HEK293 (cell line): ENCODE data around the gene RNF144A.

Source experiments
- KLF1 ChIP-seq: fragments of 450-650 bp; formaldehyde crosslinking; IDR thresholded peaks from 2 replicates; pipeline ENCODE4 v1.5.1; 2016; ENCODE audit warnings: missing biosample characterization, missing genetic modification characterization
- SP2 ChIP-seq: fragments of 450-650 bp; formaldehyde crosslinking; IDR thresholded peaks from 2 replicates; pipeline ENCODE4 v1.5.1; 2016; ENCODE audit warnings: missing biosample characterization, missing genetic modification characterization
- ZBTB7A ChIP-seq: fragments of 450-650 bp; formaldehyde crosslinking; IDR thresholded peaks from 2 replicates; pipeline ENCODE4 v1.5.1; 2016; ENCODE audit warnings: low read depth, missing biosample characterization, missing genetic modification characterization
- ZNF274 ChIP-seq, 2 experiments: fragments of 200-500 bp in 1 of 2; fragments of 450-650 bp in 1 of 2; sonication (Bioruptor generic) in 1 of 2; formaldehyde crosslinking in 1 of 2; IDR thresholded peaks; 2 replicates each; pipeline versions ENCODE4 v1.5.1 to v1.6.1; 2014 to 2016; ENCODE audit warnings: borderline replicate concordance in 1 of 2, inconsistent platforms in 1 of 2, low read length in 1 of 2, missing biosample characterization in 1 of 2, missing genetic modification characterization in 1 of 2
- ZNF473 ChIP-seq: fragments of 450-650 bp; formaldehyde crosslinking; IDR thresholded peaks from 2 replicates; pipeline ENCODE4 v1.5.1; 2017; ENCODE audit warnings: missing biosample characterization, missing genetic modification characterization
- ZNF658 ChIP-seq: fragments of 450-650 bp; formaldehyde crosslinking; IDR thresholded peaks from 2 replicates; pipeline ENCODE4; 2016; ENCODE audit warnings: missing biosample characterization, missing genetic modification characterization
- ZNF777 ChIP-seq: fragments of 450-650 bp; formaldehyde crosslinking; IDR thresholded peaks from 2 replicates; pipeline ENCODE4 v1.5.1; 2017; ENCODE audit warnings: missing biosample characterization, missing genetic modification characterization, borderline replicate concordance
- TF ChIP-seq, protein P1 (sequence below): fragments of 450-650 bp; formaldehyde crosslinking; IDR thresholded peaks from 2 replicates; pipeline ENCODE4 v1.5.1; 2016; ENCODE audit warnings: missing biosample characterization, missing genetic modification characterization
- TF ChIP-seq, protein P2 (sequence below): fragments of 450-650 bp; IDR thresholded peaks from 2 replicates; pipeline ENCODE4 v1.5.1; 2018; ENCODE audit warnings: missing biosample characterization, missing genetic modification characterization
- TF ChIP-seq, protein P3 (sequence below): fragments of 450-650 bp; formaldehyde crosslinking; IDR thresholded peaks from 2 replicates; pipeline ENCODE4 v1.5.1; 2016; ENCODE audit warnings: missing biosample characterization, missing genetic modification characterization
- TF ChIP-seq, protein P4 (sequence below): fragments of 450-650 bp; formaldehyde crosslinking; IDR thresholded peaks from 2 replicates; pipeline ENCODE4 v1.5.1; 2016; ENCODE audit warnings: missing biosample characterization, missing genetic modification characterization
- TF ChIP-seq, protein P5 (sequence below): fragments of 450-650 bp; formaldehyde crosslinking; IDR thresholded peaks from 2 replicates; pipeline ENCODE4 v1.5.1; 2016; ENCODE audit warnings: missing biosample characterization, missing genetic modification characterization

DNA sequence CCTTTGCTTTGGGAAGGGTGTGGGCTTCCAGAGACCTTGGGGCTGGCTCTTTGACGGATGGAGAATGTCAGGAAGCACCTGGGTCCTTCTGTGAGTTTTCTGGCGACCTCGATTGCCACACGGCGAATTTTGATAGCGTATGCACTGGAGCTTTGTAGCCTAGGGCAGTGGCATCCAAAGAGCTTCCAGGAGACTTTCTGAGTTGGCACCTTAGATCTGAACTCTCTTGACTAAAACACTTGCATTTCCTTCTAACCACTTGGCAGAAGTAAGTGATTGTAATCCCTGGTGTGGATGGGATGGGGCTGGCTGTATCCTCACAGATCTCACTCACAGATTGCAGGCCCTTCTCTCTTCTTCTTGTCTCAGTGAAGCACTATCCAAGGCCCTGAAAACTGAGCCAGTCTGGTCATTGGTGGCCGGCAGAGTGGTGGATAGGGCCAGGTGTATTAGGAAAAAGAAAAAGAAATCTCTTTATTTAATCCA, 7.8 kb downstream of the RNF144A start:
- TF ChIP-seq, protein P1, sequence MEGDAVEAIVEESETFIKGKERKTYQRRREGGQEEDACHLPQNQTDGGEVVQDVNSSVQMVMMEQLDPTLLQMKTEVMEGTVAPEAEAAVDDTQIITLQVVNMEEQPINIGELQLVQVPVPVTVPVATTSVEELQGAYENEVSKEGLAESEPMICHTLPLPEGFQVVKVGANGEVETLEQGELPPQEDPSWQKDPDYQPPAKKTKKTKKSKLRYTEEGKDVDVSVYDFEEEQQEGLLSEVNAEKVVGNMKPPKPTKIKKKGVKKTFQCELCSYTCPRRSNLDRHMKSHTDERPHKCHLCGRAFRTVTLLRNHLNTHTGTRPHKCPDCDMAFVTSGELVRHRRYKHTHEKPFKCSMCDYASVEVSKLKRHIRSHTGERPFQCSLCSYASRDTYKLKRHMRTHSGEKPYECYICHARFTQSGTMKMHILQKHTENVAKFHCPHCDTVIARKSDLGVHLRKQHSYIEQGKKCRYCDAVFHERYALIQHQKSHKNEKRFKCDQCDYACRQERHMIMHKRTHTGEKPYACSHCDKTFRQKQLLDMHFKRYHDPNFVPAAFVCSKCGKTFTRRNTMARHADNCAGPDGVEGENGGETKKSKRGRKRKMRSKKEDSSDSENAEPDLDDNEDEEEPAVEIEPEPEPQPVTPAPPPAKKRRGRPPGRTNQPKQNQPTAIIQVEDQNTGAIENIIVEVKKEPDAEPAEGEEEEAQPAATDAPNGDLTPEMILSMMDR (tag by site-specific recombination) = no peak
- no peak for TF ChIP-seq ZNF658 (tag by site-specific recombination)
- TF ChIP-seq, protein P2, sequence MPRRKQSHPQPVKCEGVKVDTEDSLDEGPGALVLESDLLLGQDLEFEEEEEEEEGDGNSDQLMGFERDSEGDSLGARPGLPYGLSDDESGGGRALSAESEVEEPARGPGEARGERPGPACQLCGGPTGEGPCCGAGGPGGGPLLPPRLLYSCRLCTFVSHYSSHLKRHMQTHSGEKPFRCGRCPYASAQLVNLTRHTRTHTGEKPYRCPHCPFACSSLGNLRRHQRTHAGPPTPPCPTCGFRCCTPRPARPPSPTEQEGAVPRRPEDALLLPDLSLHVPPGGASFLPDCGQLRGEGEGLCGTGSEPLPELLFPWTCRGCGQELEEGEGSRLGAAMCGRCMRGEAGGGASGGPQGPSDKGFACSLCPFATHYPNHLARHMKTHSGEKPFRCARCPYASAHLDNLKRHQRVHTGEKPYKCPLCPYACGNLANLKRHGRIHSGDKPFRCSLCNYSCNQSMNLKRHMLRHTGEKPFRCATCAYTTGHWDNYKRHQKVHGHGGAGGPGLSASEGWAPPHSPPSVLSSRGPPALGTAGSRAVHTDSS (tag by site-specific recombination) = no peak
- no peak for TF ChIP-seq ZNF473 (tag by site-specific recombination)
- TF ChIP-seq, protein P3, sequence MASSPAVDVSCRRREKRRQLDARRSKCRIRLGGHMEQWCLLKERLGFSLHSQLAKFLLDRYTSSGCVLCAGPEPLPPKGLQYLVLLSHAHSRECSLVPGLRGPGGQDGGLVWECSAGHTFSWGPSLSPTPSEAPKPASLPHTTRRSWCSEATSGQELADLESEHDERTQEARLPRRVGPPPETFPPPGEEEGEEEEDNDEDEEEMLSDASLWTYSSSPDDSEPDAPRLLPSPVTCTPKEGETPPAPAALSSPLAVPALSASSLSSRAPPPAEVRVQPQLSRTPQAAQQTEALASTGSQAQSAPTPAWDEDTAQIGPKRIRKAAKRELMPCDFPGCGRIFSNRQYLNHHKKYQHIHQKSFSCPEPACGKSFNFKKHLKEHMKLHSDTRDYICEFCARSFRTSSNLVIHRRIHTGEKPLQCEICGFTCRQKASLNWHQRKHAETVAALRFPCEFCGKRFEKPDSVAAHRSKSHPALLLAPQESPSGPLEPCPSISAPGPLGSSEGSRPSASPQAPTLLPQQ (tag by site-specific recombination) = no peak
- TF ChIP-seq, protein P4, sequence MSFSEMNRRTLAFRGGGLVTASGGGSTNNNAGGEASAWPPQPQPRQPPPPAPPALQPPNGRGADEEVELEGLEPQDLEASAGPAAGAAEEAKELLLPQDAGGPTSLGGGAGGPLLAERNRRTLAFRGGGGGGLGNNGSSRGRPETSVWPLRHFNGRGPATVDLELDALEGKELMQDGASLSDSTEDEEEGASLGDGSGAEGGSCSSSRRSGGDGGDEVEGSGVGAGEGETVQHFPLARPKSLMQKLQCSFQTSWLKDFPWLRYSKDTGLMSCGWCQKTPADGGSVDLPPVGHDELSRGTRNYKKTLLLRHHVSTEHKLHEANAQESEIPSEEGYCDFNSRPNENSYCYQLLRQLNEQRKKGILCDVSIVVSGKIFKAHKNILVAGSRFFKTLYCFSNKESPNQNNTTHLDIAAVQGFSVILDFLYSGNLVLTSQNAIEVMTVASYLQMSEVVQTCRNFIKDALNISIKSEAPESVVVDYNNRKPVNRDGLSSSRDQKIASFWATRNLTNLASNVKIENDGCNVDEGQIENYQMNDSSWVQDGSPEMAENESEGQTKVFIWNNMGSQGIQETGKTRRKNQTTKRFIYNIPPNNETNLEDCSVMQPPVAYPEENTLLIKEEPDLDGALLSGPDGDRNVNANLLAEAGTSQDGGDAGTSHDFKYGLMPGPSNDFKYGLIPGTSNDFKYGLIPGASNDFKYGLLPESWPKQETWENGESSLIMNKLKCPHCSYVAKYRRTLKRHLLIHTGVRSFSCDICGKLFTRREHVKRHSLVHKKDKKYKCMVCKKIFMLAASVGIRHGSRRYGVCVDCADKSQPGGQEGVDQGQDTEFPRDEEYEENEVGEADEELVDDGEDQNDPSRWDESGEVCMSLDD = no peak
- TF ChIP-seq KLF1 = no peak
- TF ChIP-seq ZBTB7A = no peak
- TF ChIP-seq ZNF274 (IDR thresholded peaks at IDR 0.05; ENCODE audit: low read length) = no peak
- no peak for TF ChIP-seq ZNF274 (tag by site-specific recombination; IDR thresholded peaks at IDR 0.05; ENCODE audit: borderline replicate concordance)
- TF ChIP-seq, protein P5, sequence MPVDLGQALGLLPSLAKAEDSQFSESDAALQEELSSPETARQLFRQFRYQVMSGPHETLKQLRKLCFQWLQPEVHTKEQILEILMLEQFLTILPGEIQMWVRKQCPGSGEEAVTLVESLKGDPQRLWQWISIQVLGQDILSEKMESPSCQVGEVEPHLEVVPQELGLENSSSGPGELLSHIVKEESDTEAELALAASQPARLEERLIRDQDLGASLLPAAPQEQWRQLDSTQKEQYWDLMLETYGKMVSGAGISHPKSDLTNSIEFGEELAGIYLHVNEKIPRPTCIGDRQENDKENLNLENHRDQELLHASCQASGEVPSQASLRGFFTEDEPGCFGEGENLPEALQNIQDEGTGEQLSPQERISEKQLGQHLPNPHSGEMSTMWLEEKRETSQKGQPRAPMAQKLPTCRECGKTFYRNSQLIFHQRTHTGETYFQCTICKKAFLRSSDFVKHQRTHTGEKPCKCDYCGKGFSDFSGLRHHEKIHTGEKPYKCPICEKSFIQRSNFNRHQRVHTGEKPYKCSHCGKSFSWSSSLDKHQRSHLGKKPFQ (tag by site-specific recombination) = no peak
- TF ChIP-seq ZNF777 (tag by site-specific recombination) = no peak
- TF ChIP-seq SP2 (tag by site-specific recombination) = no peak
